ENCODE data around the gene SRPK3. TPM values are rescaled to one million over a fixed set of nuclear protein-coding genes. Genes with fewer than 3 reads are reported as not detected.

SRPK3 gene
- total RNA-seq, 4 donors from 2014 or later = 0.49 to 2.1 (median 1.5) TPM

- TF ChIP-seq CTCF (IDR thresholded peaks at IDR 0.05; ENCODE audit: low read depth) = no peak
Measured at GRCh38 chrX:153776611-153777045, 4.2 kb upstream of the SRPK3 start.

- no peak for TF ChIP-seq CTCF (IDR thresholded peaks at IDR 0.05; ENCODE audit: low read depth)
Measured at GRCh38 chrX:153777261-153778090, 3.4 kb upstream of the SRPK3 start.

- TF ChIP-seq CTCF (IDR thresholded peaks at IDR 0.05; ENCODE audit: low read depth) = no peak
Measured at GRCh38 chrX:153778181-153778580, 2.7 kb upstream of the SRPK3 start.

DNA sequence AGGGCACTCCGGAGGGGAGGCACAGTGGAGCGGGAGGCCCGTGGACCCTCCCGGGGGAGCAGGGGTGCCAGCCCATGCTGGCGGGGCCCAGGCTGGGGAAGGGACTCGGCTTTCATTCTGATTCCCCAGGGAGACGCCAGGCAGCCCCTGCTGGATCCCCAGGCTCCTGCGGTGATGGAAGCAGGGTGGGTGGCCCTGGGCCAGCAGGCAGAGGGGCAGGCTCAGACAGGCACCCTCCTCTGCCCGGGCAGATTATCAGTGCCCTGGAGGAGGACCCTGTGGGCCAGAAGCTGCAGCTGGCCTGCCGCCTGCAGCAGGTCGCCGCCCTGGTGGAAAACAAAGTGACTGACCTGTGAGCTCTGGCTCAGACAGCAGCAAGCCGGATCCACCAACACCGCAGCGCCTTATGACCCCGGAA is 2.1 kb upstream of the SRPK3 start:
- no peak for TF ChIP-seq CTCF (IDR thresholded peaks at IDR 0.05; ENCODE audit: low read depth)

- no peak for TF ChIP-seq CTCF (IDR thresholded peaks at IDR 0.05; ENCODE audit: low read depth)
Measured at GRCh38 chrX:153779891-153780677, 757 bp upstream of the SRPK3 start.

GRCh38 chrX:153781428-153782047 is 697 bp downstream of the SRPK3 start:
- no peak for TF ChIP-seq CTCF (IDR thresholded peaks at IDR 0.05; ENCODE audit: low read depth)

GRCh38 chrX:153782313-153782712 is 1.5 kb downstream of the SRPK3 start:
- TF ChIP-seq CTCF (IDR thresholded peaks at IDR 0.05; ENCODE audit: low read depth) = no peak

All from subcutaneous adipose tissue (tissue), 4 donors.